Thyroid gland (tissue), 4 donors: ENCODE results near the gene CKLF. TPM values are rescaled to one million over a fixed set of nuclear protein-coding genes. Genes with fewer than 3 reads are reported as not detected.

ENCODE experiments used
- DNase-seq, 2 donors: peaks; one replicate each; pipeline ENCODE4 v3.0.0-alpha.2; 2019
- H3K27ac ChIP-seq, 3 donors: fragments of 200-600 bp; sonication (generic); 1 replicate in 2 of 3; 2 replicates in 1 of 3; pipeline ENCODE4 v1.5.1; 2016 to 2019; ENCODE audit warnings: mild to moderate bottlenecking in 1 of 3, moderate library complexity in 1 of 3
- H3K27me3 ChIP-seq: fragments of 200-600 bp; sonication (generic); one replicate; pipeline ENCODE4 v1.5.1; 2019
- H3K36me3 ChIP-seq, 2 donors: fragments of 200-600 bp; sonication (generic); one replicate each; pipeline ENCODE4 v1.5.1; 2016 to 2019
- H3K4me1 ChIP-seq, 2 donors: fragments of 200-600 bp; sonication (generic); one replicate each; pipeline ENCODE4 v1.5.1; 2017 to 2019
- H3K4me3 ChIP-seq, 3 donors: fragments of 200-600 bp; sonication (generic); replicated peaks in 1 of 3; 1 replicate in 2 of 3; 2 replicates in 1 of 3; pipeline ENCODE4 v1.5.1; 2016; ENCODE audit warnings: mild to moderate bottlenecking in 1 of 3
- H3K9me3 ChIP-seq: fragments of 200-600 bp; sonication (generic); one replicate; pipeline ENCODE4 v1.5.1; 2017
- POLR2A ChIP-seq, 2 donors: fragments of 450-650 bp; IDR thresholded peaks; one replicate each; pipeline ENCODE4 v1.6.1; 2017; ENCODE audit warnings: antibody characterized with exemption in 2 of 2, mild to moderate bottlenecking in 2 of 2, moderate library complexity in 1 of 2
- WGBS, 2 donors: methylation state at CpG; one replicate each; pipeline ENCODE4 v1.1.5; 2017; 5-methylcytosine and 5-hydroxymethylcytosine counted together
- intact Hi-C: fragments of 100-400 bp; cut with DNase I; formaldehyde crosslinking; loops from one replicate; pipeline ENCODE4 v1.15.1; 2023
- total RNA-seq, 4 donors: library from RNA; depleted of rRNA; stranded (reverse); fragments of >200 nt; gene quantifications; one replicate each; pipeline ENCODE4 v1.2.3, GENCODE V29; 2016
- TF ChIP-seq, protein P1 (sequence below), 6 experiments: fragments of 200-600 bp in 3 of 6; fragments of 450-650 bp in 3 of 6; sonication (generic) in 3 of 6; IDR thresholded peaks; one replicate each; pipeline ENCODE4 v1.5.1; 2016 to 2019; ENCODE audit warnings: antibody characterized with exemption in 6 of 6, mild to moderate bottlenecking in 2 of 6, inconsistent platforms in 1 of 6, moderate library complexity in 1 of 6

CKLF gene
- total RNA-seq, 4 donors from 2014 or later = 22.1 to 79.4 (median 49.9) TPM

DNA sequence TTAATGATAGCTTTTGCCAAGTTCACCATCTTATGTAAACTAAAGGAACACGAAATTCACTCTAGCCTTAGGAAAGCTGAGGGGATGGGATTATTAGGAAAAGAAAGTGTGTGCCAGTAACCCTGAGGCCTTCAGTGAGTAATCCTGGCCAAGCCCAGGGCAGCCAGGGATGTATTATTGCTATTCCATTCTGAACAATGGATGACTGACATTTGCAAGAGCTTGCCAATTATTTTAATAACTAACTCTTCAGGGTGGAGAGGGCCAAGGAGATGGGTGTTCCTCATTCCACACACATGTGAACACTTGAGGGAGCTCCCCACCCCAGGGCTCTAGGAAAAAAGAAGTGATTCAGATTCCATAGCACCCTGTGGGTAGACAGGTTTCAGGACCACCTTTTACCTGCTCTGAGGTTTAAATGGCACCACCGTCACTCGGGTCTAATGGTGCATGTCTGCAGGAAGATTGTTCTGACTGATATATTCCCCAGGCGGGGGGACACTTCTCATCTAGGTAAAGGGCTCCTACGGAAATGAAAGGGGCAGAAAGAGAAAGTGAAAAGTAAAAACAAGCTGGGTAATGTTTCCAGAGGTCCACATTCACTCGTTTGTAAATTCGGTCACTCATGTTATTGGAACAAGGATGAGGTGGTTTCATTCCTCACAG, 44.0 kb upstream of the CKLF start:
- Histone ChIP-seq H3K4me3 (no peak overlapping the region), H3K9me3 (no peaks in the 10 kb centered on the region), H3K36me3 (no peaks in the 10 kb centered on the region), H3K4me1 (peaks cover 61 to 69% of the 10 kb centered on the region in 2 donors), H3K27ac (peak overlapping the region; percentile 80 to 86 (median 85)), H3K27me3 (no peaks in the 10 kb centered on the region)
- no peak for DNase-seq
- intact Hi-C loops = no loop called here
- TF ChIP-seq, protein P1, sequence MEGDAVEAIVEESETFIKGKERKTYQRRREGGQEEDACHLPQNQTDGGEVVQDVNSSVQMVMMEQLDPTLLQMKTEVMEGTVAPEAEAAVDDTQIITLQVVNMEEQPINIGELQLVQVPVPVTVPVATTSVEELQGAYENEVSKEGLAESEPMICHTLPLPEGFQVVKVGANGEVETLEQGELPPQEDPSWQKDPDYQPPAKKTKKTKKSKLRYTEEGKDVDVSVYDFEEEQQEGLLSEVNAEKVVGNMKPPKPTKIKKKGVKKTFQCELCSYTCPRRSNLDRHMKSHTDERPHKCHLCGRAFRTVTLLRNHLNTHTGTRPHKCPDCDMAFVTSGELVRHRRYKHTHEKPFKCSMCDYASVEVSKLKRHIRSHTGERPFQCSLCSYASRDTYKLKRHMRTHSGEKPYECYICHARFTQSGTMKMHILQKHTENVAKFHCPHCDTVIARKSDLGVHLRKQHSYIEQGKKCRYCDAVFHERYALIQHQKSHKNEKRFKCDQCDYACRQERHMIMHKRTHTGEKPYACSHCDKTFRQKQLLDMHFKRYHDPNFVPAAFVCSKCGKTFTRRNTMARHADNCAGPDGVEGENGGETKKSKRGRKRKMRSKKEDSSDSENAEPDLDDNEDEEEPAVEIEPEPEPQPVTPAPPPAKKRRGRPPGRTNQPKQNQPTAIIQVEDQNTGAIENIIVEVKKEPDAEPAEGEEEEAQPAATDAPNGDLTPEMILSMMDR (IDR thresholded peaks at IDR 0.05) = no peak
- TF ChIP-seq POLR2A (IDR thresholded peaks at IDR 0.05) = no peak
- 65 to 69% methylated on average over 7 of the region's 7 CpGs for WGBS, 2 donors

DNA sequence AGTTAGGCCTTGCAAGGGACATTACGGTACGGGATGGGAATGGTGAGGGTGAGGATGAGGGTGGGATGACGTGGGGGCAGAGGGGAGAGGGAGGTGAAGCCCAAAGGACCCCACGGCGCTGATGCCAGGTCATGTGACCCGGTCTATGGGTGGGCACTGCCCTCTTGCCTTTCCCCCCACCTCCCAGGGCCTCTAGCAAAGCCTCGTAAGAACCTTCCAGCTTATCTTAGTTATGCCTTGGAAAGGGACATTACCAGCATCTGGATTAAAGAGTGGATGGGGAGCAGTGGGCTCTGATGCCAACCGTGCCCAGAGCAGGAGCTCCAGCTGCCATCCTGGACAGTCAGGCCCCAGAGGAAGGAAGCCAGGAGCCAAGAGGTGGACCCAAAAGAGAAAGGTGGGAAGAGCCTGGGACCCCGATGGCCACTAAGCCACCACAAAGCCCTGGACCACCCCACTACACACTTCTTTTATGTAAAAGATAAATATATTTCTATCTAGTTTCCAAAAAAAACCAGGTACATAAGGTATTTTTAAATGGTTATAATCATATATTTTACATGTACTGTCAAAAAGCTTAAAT, 43.4 kb upstream of the CKLF start:
- no peak for TF ChIP-seq POLR2A (IDR thresholded peaks at IDR 0.05)
- TF ChIP-seq, protein P1 (IDR thresholded peaks at IDR 0.05) = no peak
- 92 to 94% methylated on average over 9 of the region's 9 CpGs for WGBS, 2 donors
- Histone ChIP-seq H3K4me3 (no peak overlapping the region), H3K27ac (peak overlapping the region; percentile 80 to 86 (median 85)), H3K9me3 (no peaks in the 10 kb centered on the region), H3K27me3 (no peaks in the 10 kb centered on the region), H3K36me3 (no peaks in the 10 kb centered on the region), H3K4me1 (peaks cover 60 to 69% of the 10 kb centered on the region in 2 donors)
- no peak for DNase-seq
- intact Hi-C loops = no loop called here

DNA sequence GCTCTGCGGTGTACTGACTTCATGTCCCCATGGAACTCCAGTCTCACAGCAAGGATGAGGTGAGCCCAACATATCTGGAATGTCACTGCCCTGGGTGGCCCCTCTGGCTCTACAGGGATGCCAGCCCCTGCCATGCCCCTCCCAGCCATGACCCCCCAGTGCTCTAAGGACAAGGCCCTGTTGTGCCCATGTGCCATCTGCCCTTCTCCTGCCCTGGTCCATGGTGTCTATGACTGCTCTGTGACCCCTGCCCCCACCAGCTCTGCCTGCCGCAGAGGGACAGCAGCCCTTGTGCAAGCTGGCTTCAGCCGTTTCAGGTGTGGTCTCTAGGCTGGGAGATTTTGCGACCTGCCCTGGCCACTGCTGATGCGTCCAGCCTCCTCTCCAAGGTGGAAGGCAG, 42.8 kb upstream of the CKLF start:
- DNase-seq = peak in 1 of 2 donors; percentile 29
- Histone ChIP-seq H3K9me3 (no peaks in the 10 kb centered on the region), H3K27ac (peak overlapping the region; percentile 80 to 86 (median 85)), H3K27me3 (no peaks in the 10 kb centered on the region), H3K36me3 (no peaks in the 10 kb centered on the region), H3K4me3 (no peak overlapping the region), H3K4me1 (peaks cover 60 to 71% of the 10 kb centered on the region in 2 donors)
- no peak for TF ChIP-seq POLR2A (IDR thresholded peaks at IDR 0.05)
- TF ChIP-seq, protein P1 (IDR thresholded peaks at IDR 0.05) = no peak
- 67 to 71% methylated on average over 5 of the region's 5 CpGs for WGBS, 2 donors
- intact Hi-C loops = no loop called here

DNA sequence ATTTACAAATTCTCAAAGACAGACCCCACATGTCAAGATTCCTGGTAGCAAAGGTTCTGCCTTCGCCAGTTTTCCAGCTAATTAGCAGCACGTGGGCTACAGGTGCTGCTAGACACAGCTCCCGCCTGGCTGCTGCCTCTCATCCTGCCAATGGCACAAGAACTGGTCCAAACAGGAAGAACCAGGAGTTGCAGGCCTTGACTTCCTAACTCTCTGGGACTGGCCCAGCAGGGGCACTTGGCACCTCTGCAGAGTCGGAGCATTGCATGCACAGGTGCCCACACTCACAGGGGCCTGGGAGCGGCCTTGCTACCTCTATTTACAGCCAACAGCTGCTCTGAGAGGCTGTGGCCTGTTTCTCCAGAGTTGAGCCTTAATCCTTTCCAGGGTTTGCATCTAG, 42.1 kb upstream of the CKLF start:
- Histone ChIP-seq H3K9me3 (no peaks in the 10 kb centered on the region), H3K4me3 (no peak overlapping the region), H3K36me3 (no peaks in the 10 kb centered on the region), H3K27ac (peak overlapping the region; percentile 80 to 86 (median 85)), H3K27me3 (no peaks in the 10 kb centered on the region), H3K4me1 (peaks cover 61 to 75% of the 10 kb centered on the region in 2 donors)
- WGBS, 2 donors = 29 to 43% methylated on average over 5 of the region's 5 CpGs
- no peak for TF ChIP-seq POLR2A (IDR thresholded peaks at IDR 0.05)
- intact Hi-C loops = no loop called here
- peak; percentile 66 to 76 for DNase-seq

DNA sequence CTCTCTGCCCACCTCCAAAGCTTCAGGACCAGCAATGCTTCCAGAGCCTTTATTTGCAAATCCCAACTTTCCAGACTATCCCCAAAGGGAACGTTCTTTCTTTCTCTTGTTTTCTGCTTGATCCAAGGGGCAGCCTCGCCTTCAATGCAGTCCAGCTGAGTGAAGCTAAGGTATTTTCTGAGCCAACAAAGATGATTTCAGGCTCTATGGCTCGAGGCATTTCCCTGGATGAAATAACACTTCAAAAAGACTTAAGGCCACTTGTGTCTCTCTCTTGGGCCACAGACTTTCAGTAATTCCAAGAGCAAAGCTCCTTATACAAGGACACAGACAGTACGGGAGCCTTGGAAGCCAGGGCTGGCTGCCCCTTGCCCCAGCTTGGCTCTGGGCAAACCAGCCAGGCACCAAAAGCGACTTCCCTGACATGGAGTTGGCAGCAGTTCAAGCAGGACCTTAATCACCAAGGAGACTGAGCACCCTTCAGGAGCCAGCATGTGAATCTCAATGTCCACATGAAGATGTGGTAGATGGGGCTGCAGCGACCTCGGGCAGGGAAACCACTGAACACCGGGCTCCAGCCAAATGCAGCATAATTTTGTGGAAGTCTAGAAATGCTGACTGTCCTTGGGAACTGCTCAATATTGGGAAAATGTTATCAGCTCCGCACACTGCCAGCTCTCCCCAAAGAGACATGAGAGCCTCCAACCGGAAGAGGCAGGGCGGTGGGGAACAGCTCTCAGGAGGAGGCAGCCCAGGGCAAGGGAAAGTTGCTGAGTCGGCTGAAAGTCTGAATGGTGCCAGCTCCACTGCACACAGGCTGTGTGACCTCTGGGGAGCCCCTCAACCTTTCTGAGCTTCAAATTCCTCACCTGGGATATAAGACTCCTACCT, 41.4 kb upstream of the CKLF start:
- no peaks in the 10 kb centered on the region for H3K9me3 ChIP-seq
- intact Hi-C loops = no loop called here
- H3K27me3 ChIP-seq = no peaks in the 10 kb centered on the region
- no peak overlapping the region for H3K4me3 ChIP-seq
- H3K27ac ChIP-seq = peak overlapping the region; percentile 80 to 86 (median 85)
- WGBS, 2 donors = 18 to 26% methylated on average over 10 to 12 of the region's 12 CpGs
- H3K4me1 ChIP-seq = peaks cover 67 to 81% of the 10 kb centered on the region in 2 donors
- H3K36me3 ChIP-seq = no peaks in the 10 kb centered on the region
- peak; percentile 93 to 94 for DNase-seq
- no peak for TF ChIP-seq POLR2A (IDR thresholded peaks at IDR 0.05)
- TF ChIP-seq, protein P1 (IDR thresholded peaks at IDR 0.05) = no peak
